K562 (cell line): Measurements from ENCODE around the gene SLC35D2. TPM values are rescaled to one million over a fixed set of nuclear protein-coding genes. Genes with fewer than 3 reads are reported as not detected.

Experiments used
- polyA plus RNA-seq, 8 experiments: library from polyadenylated mRNA; depleted of rRNA in 4 of 8; stranded (reverse) in 5 of 8; unstranded in 3 of 8; fragments of >200 nt; fragmentation: Nextera tagmentation in 2 of 8; fragmentation: Illumina TruSeq in 1 of 8; extraction: Ambion mirVana in 2 of 8; extraction: Trizol in 1 of 8; gene quantifications; 2 replicates each; pipeline versions ENCODE4 v1.2.1 to v1.2.3, GENCODE V29; 2011 to 2014; ENCODE audit warnings: inconsistent platforms in 1 of 8, missing spikeins in 1 of 8
- total RNA-seq, 7 experiments: library from RNA; depleted of rRNA in 6 of 7; stranded (reverse); fragments of >200 nt in 6 of 7; fragmentation: Illumina TruSeq in 2 of 7; extraction: Trizol in 2 of 7; gene quantifications; 2 replicates each; pipeline versions ENCODE4 v1.2.1 to v1.2.3, GENCODE V29; 2011 to 2021; ENCODE audit warnings: low replicate concordance in 1 of 7
- TF ChIP-seq, protein P1 (sequence below): fragments of 450-650 bp; IDR thresholded peaks from 2 replicates; pipeline ENCODE4 v1.6.1; 2016; ENCODE audit warnings: mild to moderate bottlenecking, moderate library complexity

The SLC35D2 gene
- total and polyA plus RNA-seq, 9 of the 15 experiments (the other 6 are each of a cell fraction or from before 2014, with no cell fraction given): 2.9 to 14.9 (median 11.7) TPM

DNA sequence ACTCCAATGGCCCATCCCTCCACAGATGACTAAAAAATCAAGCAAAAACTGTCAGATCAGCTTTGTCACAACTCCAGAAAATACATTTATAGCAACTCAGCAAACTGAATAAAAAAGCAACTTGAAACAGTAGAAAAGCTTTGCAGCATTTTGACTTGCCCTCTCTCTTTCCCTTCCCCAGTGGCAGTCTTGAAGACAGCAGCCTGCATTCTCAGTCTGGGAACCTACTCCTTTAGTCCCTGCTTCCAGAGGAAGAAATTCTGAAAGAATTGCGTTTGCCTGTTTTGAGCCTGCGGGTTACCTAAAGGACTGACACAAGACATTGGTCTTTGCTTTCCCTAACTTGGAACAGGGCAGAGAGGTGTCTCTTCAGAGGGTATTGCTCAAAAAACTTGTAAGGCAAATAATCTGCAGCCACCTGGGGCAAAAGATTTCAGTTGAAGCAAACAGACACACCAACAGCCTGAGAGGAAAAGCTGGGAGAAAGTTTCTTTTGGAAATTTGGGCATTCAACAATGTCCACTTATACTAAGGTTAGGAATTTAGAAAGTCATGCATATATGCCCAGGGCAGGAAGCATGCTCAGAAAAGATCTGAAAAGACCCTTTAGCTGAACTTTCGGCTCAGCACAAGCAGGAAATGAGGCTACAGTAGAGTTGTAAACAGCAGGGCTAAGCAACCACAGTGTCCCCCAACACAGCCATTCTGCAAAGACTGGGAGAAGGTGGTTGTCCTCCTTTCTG lies 15.2 kb upstream of the SLC35D2 start (continued):
- TF ChIP-seq, protein P1, sequence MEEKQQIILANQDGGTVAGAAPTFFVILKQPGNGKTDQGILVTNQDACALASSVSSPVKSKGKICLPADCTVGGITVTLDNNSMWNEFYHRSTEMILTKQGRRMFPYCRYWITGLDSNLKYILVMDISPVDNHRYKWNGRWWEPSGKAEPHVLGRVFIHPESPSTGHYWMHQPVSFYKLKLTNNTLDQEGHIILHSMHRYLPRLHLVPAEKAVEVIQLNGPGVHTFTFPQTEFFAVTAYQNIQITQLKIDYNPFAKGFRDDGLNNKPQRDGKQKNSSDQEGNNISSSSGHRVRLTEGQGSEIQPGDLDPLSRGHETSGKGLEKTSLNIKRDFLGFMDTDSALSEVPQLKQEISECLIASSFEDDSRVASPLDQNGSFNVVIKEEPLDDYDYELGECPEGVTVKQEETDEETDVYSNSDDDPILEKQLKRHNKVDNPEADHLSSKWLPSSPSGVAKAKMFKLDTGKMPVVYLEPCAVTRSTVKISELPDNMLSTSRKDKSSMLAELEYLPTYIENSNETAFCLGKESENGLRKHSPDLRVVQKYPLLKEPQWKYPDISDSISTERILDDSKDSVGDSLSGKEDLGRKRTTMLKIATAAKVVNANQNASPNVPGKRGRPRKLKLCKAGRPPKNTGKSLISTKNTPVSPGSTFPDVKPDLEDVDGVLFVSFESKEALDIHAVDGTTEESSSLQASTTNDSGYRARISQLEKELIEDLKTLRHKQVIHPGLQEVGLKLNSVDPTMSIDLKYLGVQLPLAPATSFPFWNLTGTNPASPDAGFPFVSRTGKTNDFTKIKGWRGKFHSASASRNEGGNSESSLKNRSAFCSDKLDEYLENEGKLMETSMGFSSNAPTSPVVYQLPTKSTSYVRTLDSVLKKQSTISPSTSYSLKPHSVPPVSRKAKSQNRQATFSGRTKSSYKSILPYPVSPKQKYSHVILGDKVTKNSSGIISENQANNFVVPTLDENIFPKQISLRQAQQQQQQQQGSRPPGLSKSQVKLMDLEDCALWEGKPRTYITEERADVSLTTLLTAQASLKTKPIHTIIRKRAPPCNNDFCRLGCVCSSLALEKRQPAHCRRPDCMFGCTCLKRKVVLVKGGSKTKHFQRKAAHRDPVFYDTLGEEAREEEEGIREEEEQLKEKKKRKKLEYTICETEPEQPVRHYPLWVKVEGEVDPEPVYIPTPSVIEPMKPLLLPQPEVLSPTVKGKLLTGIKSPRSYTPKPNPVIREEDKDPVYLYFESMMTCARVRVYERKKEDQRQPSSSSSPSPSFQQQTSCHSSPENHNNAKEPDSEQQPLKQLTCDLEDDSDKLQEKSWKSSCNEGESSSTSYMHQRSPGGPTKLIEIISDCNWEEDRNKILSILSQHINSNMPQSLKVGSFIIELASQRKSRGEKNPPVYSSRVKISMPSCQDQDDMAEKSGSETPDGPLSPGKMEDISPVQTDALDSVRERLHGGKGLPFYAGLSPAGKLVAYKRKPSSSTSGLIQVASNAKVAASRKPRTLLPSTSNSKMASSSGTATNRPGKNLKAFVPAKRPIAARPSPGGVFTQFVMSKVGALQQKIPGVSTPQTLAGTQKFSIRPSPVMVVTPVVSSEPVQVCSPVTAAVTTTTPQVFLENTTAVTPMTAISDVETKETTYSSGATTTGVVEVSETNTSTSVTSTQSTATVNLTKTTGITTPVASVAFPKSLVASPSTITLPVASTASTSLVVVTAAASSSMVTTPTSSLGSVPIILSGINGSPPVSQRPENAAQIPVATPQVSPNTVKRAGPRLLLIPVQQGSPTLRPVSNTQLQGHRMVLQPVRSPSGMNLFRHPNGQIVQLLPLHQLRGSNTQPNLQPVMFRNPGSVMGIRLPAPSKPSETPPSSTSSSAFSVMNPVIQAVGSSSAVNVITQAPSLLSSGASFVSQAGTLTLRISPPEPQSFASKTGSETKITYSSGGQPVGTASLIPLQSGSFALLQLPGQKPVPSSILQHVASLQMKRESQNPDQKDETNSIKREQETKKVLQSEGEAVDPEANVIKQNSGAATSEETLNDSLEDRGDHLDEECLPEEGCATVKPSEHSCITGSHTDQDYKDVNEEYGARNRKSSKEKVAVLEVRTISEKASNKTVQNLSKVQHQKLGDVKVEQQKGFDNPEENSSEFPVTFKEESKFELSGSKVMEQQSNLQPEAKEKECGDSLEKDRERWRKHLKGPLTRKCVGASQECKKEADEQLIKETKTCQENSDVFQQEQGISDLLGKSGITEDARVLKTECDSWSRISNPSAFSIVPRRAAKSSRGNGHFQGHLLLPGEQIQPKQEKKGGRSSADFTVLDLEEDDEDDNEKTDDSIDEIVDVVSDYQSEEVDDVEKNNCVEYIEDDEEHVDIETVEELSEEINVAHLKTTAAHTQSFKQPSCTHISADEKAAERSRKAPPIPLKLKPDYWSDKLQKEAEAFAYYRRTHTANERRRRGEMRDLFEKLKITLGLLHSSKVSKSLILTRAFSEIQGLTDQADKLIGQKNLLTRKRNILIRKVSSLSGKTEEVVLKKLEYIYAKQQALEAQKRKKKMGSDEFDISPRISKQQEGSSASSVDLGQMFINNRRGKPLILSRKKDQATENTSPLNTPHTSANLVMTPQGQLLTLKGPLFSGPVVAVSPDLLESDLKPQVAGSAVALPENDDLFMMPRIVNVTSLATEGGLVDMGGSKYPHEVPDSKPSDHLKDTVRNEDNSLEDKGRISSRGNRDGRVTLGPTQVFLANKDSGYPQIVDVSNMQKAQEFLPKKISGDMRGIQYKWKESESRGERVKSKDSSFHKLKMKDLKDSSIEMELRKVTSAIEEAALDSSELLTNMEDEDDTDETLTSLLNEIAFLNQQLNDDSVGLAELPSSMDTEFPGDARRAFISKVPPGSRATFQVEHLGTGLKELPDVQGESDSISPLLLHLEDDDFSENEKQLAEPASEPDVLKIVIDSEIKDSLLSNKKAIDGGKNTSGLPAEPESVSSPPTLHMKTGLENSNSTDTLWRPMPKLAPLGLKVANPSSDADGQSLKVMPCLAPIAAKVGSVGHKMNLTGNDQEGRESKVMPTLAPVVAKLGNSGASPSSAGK: no peak
